ENCODE measurements around the gene UBR2. TPM values are rescaled to one million over a fixed set of nuclear protein-coding genes. Genes with fewer than 3 reads are reported as not detected.
"Not testable (repeated sequence)": the region's sequence is repeated elsewhere in the genome, so short reads cannot be mapped to it uniquely, and the experiment has no call there.

UBR2 gene
- total RNA-seq, 4 donors from 2014 or later = 29.2 to 39.5 (median 30.6) TPM

GRCh38 chr6:42562788-42563405, 932 bp upstream of the UBR2 start:
- Histone ChIP-seq H3K27ac (no peak overlapping the region), H3K4me3 (no peak overlapping the region), H3K27me3 (no peaks in the 10 kb centered on the region), H3K36me3 (peaks cover 0 to 5% (median 0%) of the 10 kb centered on the region in 3 donors), H3K4me1 (peaks cover 0 to 32% (median 10%) of the 10 kb centered on the region in 4 donors), H3K9me3 (no peaks in the 10 kb centered on the region)
- no peak for DNase-seq (ENCODE audit: low spot score in 2 of 2)
- WGBS, 2 donors = 80 to 83% methylated on average over 6 of the region's 6 CpGs
- no peak for TF ChIP-seq CTCF (IDR thresholded peaks at IDR 0.05)
- TF ChIP-seq EP300 (IDR thresholded peaks at IDR 0.05) = no peak
- no peak for TF ChIP-seq POLR2A (IDR thresholded peaks at IDR 0.05)

- peaks cover 0 to 43% (median 12%) of the 10 kb centered on the region in 4 donors for H3K4me1 ChIP-seq
- H3K27ac ChIP-seq = peak overlapping the region; percentile 88 to 99 (median 93)
- no peaks in the 10 kb centered on the region for H3K27me3 ChIP-seq
- TF ChIP-seq CTCF (IDR thresholded peaks at IDR 0.05) (no peak), EP300 (IDR thresholded peaks at IDR 0.05) (no peak), POLR2A (IDR thresholded peaks at IDR 0.05) (no peak)
- DNase-seq (ENCODE audit: low spot score in 2 of 2) = no peak
- 0% methylated on average over 11 of the region's 11 CpGs for WGBS, 2 donors
- peak overlapping the region; percentile 68 to 87 (median 78) for H3K4me3 ChIP-seq
- peaks cover 0 to 5% (median 0%) of the 10 kb centered on the region in 3 donors for H3K36me3 ChIP-seq
- no peaks in the 10 kb centered on the region for H3K9me3 ChIP-seq
Measured at GRCh38 chr6:42564506-42564825, 637 bp downstream of the UBR2 start.

- Histone ChIP-seq H3K4me1 (peaks cover 0 to 55% (median 12%) of the 10 kb centered on the region in 4 donors), H3K9me3 (no peaks in the 10 kb centered on the region), H3K4me3 (peak overlapping the region; percentile 68 to 87 (median 78)), H3K36me3 (peaks cover 0 to 5% (median 0%) of the 10 kb centered on the region in 3 donors), H3K27me3 (no peaks in the 10 kb centered on the region), H3K27ac (peak overlapping the region in 3 of 4 donors; percentile 88 to 99 (median 97))
- DNase-seq (ENCODE audit: low spot score in 2 of 2) = no peak
- TF ChIP-seq POLR2A (IDR thresholded peaks at IDR 0.05) = no peak
- TF ChIP-seq CTCF (IDR thresholded peaks at IDR 0.05) = no peak
- no peak for TF ChIP-seq EP300 (IDR thresholded peaks at IDR 0.05)
- 72 to 75% methylated on average over 15 of the region's 15 CpGs for WGBS, 2 donors
Measured at GRCh38 chr6:42565823-42566613, 2.2 kb downstream of the UBR2 start.

GRCh38 chr6:42566614-42567208, 2.9 kb downstream of the UBR2 start:
- 77 to 90% methylated on average over 5 of the region's 5 CpGs for WGBS, 2 donors
- no peak for TF ChIP-seq POLR2A (IDR thresholded peaks at IDR 0.05)
- no peak for TF ChIP-seq EP300 (IDR thresholded peaks at IDR 0.05)
- no peak for TF ChIP-seq CTCF (IDR thresholded peaks at IDR 0.05)
- Histone ChIP-seq H3K9me3 (no peaks in the 10 kb centered on the region), H3K4me1 (peaks cover 0 to 61% (median 12%) of the 10 kb centered on the region in 4 donors), H3K27ac (peak overlapping the region in 1 of 4 donors; percentile 25), H3K4me3 (no peak overlapping the region), H3K36me3 (peaks cover 0 to 5% (median 0%) of the 10 kb centered on the region in 3 donors), H3K27me3 (no peaks in the 10 kb centered on the region)
- no peak for DNase-seq (ENCODE audit: low spot score in 2 of 2)

- H3K9me3 ChIP-seq; H3K4me3 ChIP-seq; DNase-seq (ENCODE audit: low spot score in 2 of 2); H3K27ac ChIP-seq; H3K36me3 ChIP-seq; H3K27me3 ChIP-seq: not testable (repeated sequence)
- WGBS, 2 donors = 86 to 94% methylated on average over 4 of the region's 4 CpGs
- H3K4me1 ChIP-seq = peaks cover 0 to 66% (median 13%) of the 10 kb centered on the region in 4 donors
Measured at GRCh38 chr6:42567237-42567636, 3.4 kb downstream of the UBR2 start.

Data from tibial nerve (tissue), 4 donors.